HG02678 (cell line): ENCODE results near the gene UGT1A10.
"Not testable (repeated sequence)": the region's sequence is repeated elsewhere in the genome, so short reads cannot be mapped to it uniquely, and the experiment has no call there.

ENCODE experiments used
- ATAC-seq: cut with Tn5 transposase; IDR thresholded peaks from one replicate; pipeline ENCODE4 v1.9.1; 2021; ENCODE audit warnings: mild to moderate bottlenecking, moderate library complexity; ENCODE audit not compliant: unreplicated experiment

UGT1A10 gene

GRCh38 chr2:233636306-233636705 is at the start of gene UGT1A10:
Gene UGT1A10, plus strand, starts transcription at chr2:233636448. Its CDS starts 75 bp downstream, at chr2:233636523.
- not testable (repeated sequence) for ATAC-seq

GRCh38 chr2:233588400-233588799 is 47.8 kb upstream of the UGT1A10 start:
- ATAC-seq, result no peak

- ATAC-seq, result not testable (repeated sequence)
Measured at GRCh38 chr2:233592706-233593105, 43.5 kb upstream of the UGT1A10 start.

- ATAC-seq, result peak; percentile 77
Measured at GRCh38 chr2:233593201-233593600, 43.0 kb upstream of the UGT1A10 start.

- ATAC-seq, result no peak
Measured at GRCh38 chr2:233597522-233597921, 38.7 kb upstream of the UGT1A10 start.

GRCh38 chr2:233598952-233599351 is 37.3 kb upstream of the UGT1A10 start:
- ATAC-seq, result no peak

GRCh38 chr2:233600386-233600785 is 35.9 kb upstream of the UGT1A10 start:
- no peak for ATAC-seq

- ATAC-seq, result no peak
Measured at GRCh38 chr2:233602076-233602475, 34.2 kb upstream of the UGT1A10 start.

GRCh38 chr2:233603520-233603919 is 32.7 kb upstream of the UGT1A10 start:
- ATAC-seq, result no peak

- no peak for ATAC-seq
Measured at GRCh38 chr2:233604826-233605225, 31.4 kb upstream of the UGT1A10 start.

- no peak for ATAC-seq
Measured at GRCh38 chr2:233605680-233606079, 30.6 kb upstream of the UGT1A10 start.

GRCh38 chr2:233611284-233611683 is 25.0 kb upstream of the UGT1A10 start:
- no peak for ATAC-seq

- ATAC-seq, result not testable (repeated sequence)
Measured at GRCh38 chr2:233617476-233617875, 18.8 kb upstream of the UGT1A10 start, which contains the start of gene UGT1A8. Gene UGT1A8, plus strand, starts transcription at chr2:233617633. Its CDS starts 75 bp downstream, at chr2:233617708.

- no peak for ATAC-seq
Measured at GRCh38 chr2:233620204-233620603, 16.0 kb upstream of the UGT1A10 start.

GRCh38 chr2:233621863-233622262 is 14.4 kb upstream of the UGT1A10 start:
- not testable (repeated sequence) for ATAC-seq

GRCh38 chr2:233627331-233628025 is 8.8 kb upstream of the UGT1A10 start:
- ATAC-seq, result no peak

- no peak for ATAC-seq
Measured at GRCh38 chr2:233638836-233639235, 2.6 kb downstream of the UGT1A10 start.

GRCh38 chr2:233639860-233640259 is 3.6 kb downstream of the UGT1A10 start:
- ATAC-seq, result no peak

GRCh38 chr2:233643128-233643527 is 6.9 kb downstream of the UGT1A10 start:
- ATAC-seq, result no peak

- ATAC-seq, result not testable (repeated sequence)
Measured at GRCh38 chr2:233646033-233646432, 9.8 kb downstream of the UGT1A10 start.

GRCh38 chr2:233650981-233651380 is 14.7 kb downstream of the UGT1A10 start:
- no peak for ATAC-seq

- ATAC-seq, result no peak
Measured at GRCh38 chr2:233651430-233651829, 15.2 kb downstream of the UGT1A10 start.

GRCh38 chr2:233654501-233654900 is 18.3 kb downstream of the UGT1A10 start:
- no peak for ATAC-seq
